ENCODE results near the gene EIF5. TPM values are rescaled to one million over a fixed set of nuclear protein-coding genes. Genes with fewer than 3 reads are reported as not detected.
A peak's percentile ranks its signal among the peaks of the same experiment; 100 is the strongest.

Gene EIF5
- total RNA-seq, 2 donors from 2014 or later = 85.6 to 234 TPM

DNA sequence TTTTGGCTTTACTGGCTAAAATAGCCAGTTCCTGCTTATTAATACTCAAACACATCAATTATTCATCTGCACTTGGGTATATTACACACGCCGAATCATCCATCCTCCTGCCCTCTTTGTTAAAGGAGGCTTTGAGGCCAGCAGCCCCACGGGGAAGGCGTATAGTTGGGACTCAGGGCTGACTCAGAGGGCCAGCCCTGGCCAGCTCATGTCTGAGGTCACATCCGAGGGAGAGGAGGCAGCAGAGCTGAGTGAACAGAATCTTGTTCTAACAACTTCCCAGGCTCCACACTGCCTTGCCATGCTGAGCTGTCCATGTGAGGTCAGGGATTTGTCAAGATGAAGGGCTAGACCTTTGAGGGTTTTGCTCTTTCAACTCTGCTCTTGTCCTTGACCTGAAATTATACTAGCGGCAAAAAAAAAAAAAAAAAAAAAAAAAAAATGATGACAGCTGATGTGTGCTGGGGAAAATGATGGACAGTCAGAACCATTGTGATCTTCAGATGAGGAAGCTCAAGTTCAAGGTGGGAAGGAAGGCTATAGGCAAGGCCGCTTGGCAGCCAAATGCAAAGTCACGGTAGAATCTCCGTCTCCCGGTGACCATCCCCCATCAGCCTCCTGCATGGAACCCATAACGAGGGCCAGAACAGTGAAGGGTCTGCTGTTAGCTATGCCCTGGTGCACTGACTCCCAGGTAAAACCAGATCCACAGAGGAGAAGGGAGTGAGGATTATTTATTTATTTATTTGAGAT lies 38.7 kb downstream of the EIF5 start:
- no peak for ATAC-seq
- peak in 1 of 4 donors; percentile 19 for DNase-seq
- no peaks in the 10 kb centered on the region for H3K27me3 ChIP-seq
- WGBS, 2 donors = 69 to 73% methylated on average over 11 of the region's 11 CpGs
- no peak overlapping the region for H3K4me3 ChIP-seq
- H3K9me3 ChIP-seq = no peaks in the 10 kb centered on the region
- no peak for TF ChIP-seq POLR2A (IDR thresholded peaks at IDR 0.05)
- TF ChIP-seq, protein P1, sequence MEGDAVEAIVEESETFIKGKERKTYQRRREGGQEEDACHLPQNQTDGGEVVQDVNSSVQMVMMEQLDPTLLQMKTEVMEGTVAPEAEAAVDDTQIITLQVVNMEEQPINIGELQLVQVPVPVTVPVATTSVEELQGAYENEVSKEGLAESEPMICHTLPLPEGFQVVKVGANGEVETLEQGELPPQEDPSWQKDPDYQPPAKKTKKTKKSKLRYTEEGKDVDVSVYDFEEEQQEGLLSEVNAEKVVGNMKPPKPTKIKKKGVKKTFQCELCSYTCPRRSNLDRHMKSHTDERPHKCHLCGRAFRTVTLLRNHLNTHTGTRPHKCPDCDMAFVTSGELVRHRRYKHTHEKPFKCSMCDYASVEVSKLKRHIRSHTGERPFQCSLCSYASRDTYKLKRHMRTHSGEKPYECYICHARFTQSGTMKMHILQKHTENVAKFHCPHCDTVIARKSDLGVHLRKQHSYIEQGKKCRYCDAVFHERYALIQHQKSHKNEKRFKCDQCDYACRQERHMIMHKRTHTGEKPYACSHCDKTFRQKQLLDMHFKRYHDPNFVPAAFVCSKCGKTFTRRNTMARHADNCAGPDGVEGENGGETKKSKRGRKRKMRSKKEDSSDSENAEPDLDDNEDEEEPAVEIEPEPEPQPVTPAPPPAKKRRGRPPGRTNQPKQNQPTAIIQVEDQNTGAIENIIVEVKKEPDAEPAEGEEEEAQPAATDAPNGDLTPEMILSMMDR (IDR thresholded peaks at IDR 0.05) = no peak
- H3K4me1 ChIP-seq = no peaks in the 10 kb centered on the region
- H3K27ac ChIP-seq = no peak overlapping the region
- intact Hi-C loops (cut with DNase I) = no loop called here
- H3K36me3 ChIP-seq (replicated peaks in 1 of 2; ENCODE audit: insufficient read depth in 1 of 2, low read depth in 2 of 2) = no peaks in the 10 kb centered on the region

DNA sequence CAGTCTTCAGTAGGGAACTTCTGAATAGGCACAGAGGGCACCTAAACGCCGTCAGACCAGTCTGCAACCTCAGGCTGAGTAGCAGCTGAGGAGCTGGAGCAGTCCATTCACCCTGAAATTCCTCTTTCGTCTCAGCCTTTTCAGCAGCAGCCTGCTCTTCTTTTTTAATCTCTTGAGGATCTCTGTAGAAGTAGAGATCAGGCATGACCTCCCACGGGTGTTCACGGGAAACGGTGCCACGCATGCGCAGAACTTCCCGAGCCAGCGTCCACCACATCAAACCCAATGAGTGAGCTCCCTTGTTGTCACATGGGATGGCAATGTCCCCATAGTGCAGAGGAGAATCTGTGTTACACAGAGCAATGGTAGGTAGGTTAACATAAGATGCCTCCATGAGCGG lies 40.1 kb downstream of the EIF5 start:
- Histone ChIP-seq H3K27ac (no peak overlapping the region), H3K4me1 (no peaks in the 10 kb centered on the region), H3K36me3 (replicated peaks in 1 of 2; ENCODE audit: insufficient read depth in 1 of 2, low read depth in 2 of 2) (no peaks in the 10 kb centered on the region), H3K27me3 (no peaks in the 10 kb centered on the region), H3K4me3 (no peak overlapping the region), H3K9me3 (no peaks in the 10 kb centered on the region)
- TF ChIP-seq POLR2A (IDR thresholded peaks at IDR 0.05) = no peak
- TF ChIP-seq, protein P1 (IDR thresholded peaks at IDR 0.05) = no peak
- intact Hi-C loops (cut with DNase I) = no loop called here
- ATAC-seq (no peak), DNase-seq (no peak)
- 67 to 69% methylated on average over 10 to 11 of the region's 11 CpGs for WGBS, 2 donors

DNA sequence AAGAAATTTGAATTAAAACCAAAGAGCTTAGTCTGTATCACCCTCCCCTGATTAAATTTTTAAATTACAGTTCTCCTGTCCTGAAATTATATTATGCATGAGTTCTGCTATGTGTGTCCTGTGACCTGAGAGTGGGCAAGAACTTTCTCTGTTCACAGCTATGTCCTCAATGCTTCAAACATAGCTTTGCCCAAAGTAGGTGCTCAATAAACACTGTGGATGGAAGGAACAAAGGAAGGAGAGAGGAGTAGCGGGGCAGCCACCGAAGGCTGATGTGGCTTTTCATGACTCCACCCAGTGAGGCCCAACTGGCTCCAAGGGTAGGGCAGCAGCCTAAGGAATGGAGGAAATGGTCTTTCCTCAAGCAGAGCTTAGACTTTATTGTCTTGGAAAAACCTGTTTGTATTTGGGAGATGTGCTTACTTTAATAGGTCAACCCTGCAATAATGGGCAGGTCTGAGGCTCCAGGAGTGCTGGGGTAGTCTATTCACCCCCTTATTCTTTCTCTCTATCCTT lies 43.5 kb downstream of the EIF5 start:
- 81 to 90% methylated on average over 2 of the region's 2 CpGs for WGBS, 2 donors
- no peak for DNase-seq
- Histone ChIP-seq H3K27ac (no peak overlapping the region), H3K36me3 (replicated peaks in 1 of 2; ENCODE audit: insufficient read depth in 1 of 2, low read depth in 2 of 2) (no peaks in the 10 kb centered on the region), H3K4me1 (no peaks in the 10 kb centered on the region), H3K9me3 (no peaks in the 10 kb centered on the region), H3K27me3 (no peaks in the 10 kb centered on the region), H3K4me3 (no peak overlapping the region)
- TF ChIP-seq POLR2A (IDR thresholded peaks at IDR 0.05) = no peak
- no peak for ATAC-seq
- intact Hi-C loops (cut with DNase I) = no loop called here

DNA sequence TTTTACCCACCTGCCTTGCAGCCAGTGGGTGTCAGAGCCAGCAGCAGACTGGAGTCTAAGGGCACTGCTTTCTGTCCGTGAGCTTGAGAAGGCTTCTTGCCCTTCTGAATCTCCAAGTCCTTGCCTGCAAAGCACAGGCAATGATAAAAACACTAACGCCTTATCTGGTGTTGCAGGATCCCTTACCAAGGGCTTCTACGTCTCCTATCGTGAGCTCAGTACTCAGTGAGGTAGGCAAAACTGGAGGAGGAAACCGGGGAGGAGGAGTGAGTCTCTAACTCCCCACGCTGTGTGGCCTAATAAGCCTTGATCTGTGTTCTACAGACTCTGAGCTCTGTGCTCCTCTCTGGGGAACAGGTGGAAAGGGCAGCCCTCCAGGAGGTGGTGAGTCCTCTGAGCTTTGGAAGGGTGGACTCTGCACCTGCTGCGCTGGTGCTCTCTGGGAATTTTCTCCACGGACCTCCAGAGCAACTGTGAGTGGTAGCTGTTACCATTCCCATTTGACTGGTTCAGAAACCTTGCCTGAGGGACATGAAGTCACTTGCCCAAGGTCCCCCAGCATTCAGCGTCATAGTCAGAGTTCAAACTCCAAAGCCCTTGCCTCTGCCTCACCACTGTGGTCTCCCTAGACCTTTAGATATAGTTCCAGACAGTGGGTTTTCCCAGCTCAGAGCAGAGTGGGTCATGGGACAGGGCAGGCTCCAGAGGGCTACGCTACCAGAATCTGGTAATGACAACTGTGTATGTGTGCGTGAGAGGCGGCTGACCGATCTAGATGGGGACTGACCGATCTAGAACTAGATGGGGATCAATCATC lies 44.2 kb downstream of the EIF5 start:
- Histone ChIP-seq H3K9me3 (no peaks in the 10 kb centered on the region), H3K27ac (no peak overlapping the region), H3K4me3 (no peak overlapping the region), H3K4me1 (no peaks in the 10 kb centered on the region), H3K36me3 (replicated peaks in 1 of 2; ENCODE audit: insufficient read depth in 1 of 2, low read depth in 2 of 2) (no peaks in the 10 kb centered on the region), H3K27me3 (no peaks in the 10 kb centered on the region)
- no peak for ATAC-seq
- intact Hi-C loops (cut with DNase I) = no loop called here
- 80 to 82% methylated on average over 13 to 14 of the region's 14 CpGs for WGBS, 2 donors
- DNase-seq = no peak
- TF ChIP-seq POLR2A (IDR thresholded peaks at IDR 0.05) = no peak
- TF ChIP-seq, protein P1 (IDR thresholded peaks at IDR 0.05) = no peak

DNA sequence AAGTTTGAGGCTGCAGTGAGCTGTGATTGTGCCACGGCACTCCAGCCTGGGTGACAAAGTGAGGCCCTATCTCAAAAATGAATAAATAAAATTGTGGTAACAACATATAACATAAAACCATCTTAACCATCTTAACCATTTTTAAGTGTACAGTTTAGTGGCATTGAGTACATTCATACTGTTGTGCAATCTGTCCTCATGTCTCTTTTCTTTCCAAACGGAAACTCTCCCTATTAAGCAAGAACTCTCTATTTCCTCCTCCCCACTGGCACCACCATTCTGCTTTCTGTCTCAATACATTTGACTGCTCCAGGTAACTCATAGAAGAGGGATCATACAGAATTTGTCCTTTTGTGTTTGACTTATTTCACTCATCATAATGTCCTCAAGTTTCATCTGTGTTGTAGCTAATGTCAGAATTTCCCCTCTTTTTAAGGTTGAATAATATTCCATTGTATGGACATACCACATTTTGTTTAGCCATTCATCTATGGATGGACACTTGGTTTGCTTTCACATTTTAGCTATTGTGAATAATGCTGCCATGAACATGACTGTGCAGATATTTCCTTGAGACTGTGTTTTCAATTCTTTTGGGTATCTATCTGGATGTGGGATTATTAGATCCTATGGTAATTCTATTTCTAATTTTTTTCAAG lies 46.8 kb downstream of the EIF5 start:
- WGBS, 2 donors = 0% methylated on average over 2 of the region's 2 CpGs
- DNase-seq (no peak), ATAC-seq (no peak)
- Histone ChIP-seq H3K4me1 (peaks cover 6% of the 10 kb centered on the region), H3K4me3 (no peak overlapping the region), H3K27ac (no peak overlapping the region), H3K36me3 (replicated peaks in 1 of 2; ENCODE audit: insufficient read depth in 1 of 2, low read depth in 2 of 2) (no peaks in the 10 kb centered on the region), H3K27me3 (no peaks in the 10 kb centered on the region), H3K9me3 (no peaks in the 10 kb centered on the region)
- intact Hi-C loops (cut with DNase I) = no loop called here
- TF ChIP-seq, protein P1 (IDR thresholded peaks at IDR 0.05) = no peak
- TF ChIP-seq POLR2A (IDR thresholded peaks at IDR 0.05) = no peak

Data from body of pancreas (tissue), 4 donors.